ENCODE data around the gene GRK2. TPM values are rescaled to one million over a fixed set of nuclear protein-coding genes. Genes with fewer than 3 reads are reported as not detected.

Gene GRK2
- total RNA-seq (2016; rRNA removed; fragmentation: Illumina TruSeq; extraction: Trizol) (26.3 and 31.3 TPM in 2 replicates), polyA plus RNA-seq (2011; rRNA removed) (42.4 and 66.8 TPM in 2 replicates), polyA minus RNA-seq (2011; rRNA and poly(A)+ RNA removed; ENCODE audit: low replicate concordance) (142 and 187 TPM in 2 replicates), Bru-seq, nascent RNA (percentile 63 among the genes with signal in this experiment), BruChase-seq, experiment 1, labeled RNA remaining after a 6-hour chase (percentile 87 among the genes with signal in this experiment), BruChase-seq, experiment 2, labeled RNA remaining after a 2-hour chase (percentile 78 among the genes with signal in this experiment)
- total RNA-seq (2016; cell fraction: cytosol; rRNA removed; fragmentation: Illumina TruSeq; extraction: Trizol; ENCODE audit: low read depth): 26.5 and 26.8 TPM in 2 replicates
- 21.7 and 32.4 TPM in 2 replicates for total RNA-seq (2016; cell fraction: insoluble cytoplasmic fraction; rRNA removed; fragmentation: Illumina TruSeq; extraction: Trizol)
- 46.5 and 47.3 TPM in 2 replicates for total RNA-seq (2016; cell fraction: membrane; rRNA removed; fragmentation: Illumina TruSeq; extraction: Trizol)
- 25.3 and 29.3 TPM in 2 replicates for total RNA-seq (2016; cell fraction: nucleus; rRNA removed; fragmentation: Illumina TruSeq; extraction: Trizol)
- polyA plus RNA-seq (2011; cell fraction: cytosol; rRNA removed): 34.8 and 51.8 TPM in 2 replicates
- 202 and 278 TPM in 2 replicates for polyA plus RNA-seq (2011; cell fraction: nucleus; rRNA removed)
- polyA plus RNA-seq (2012): 39.1 and 39.9 TPM in 2 replicates
- 19.6 and 21.3 TPM in 2 replicates for polyA plus RNA-seq (2016; cell fraction: cytosol; fragmentation: Illumina TruSeq; extraction: Trizol; ENCODE audit: low read depth)
- polyA plus RNA-seq (2016; cell fraction: insoluble cytoplasmic fraction; fragmentation: Illumina TruSeq; extraction: Trizol; ENCODE audit: low read depth): 24.6 and 30.4 TPM in 2 replicates
- polyA plus RNA-seq (2016; cell fraction: membrane; fragmentation: Illumina TruSeq; extraction: Trizol; ENCODE audit: low read depth): 34.4 and 41.1 TPM in 2 replicates
- polyA plus RNA-seq (2016; cell fraction: nucleus; fragmentation: Illumina TruSeq; extraction: Trizol; ENCODE audit: insufficient read depth, low read depth): 65.6 and 70.5 TPM in 2 replicates
- 39.4 and 40.8 TPM in 2 replicates for polyA minus RNA-seq (2011; cell fraction: cytosol; rRNA and poly(A)+ RNA removed)
- 41.1 and 50.2 TPM in 2 replicates for polyA minus RNA-seq (2011; cell fraction: nucleus; rRNA and poly(A)+ RNA removed)
- long read RNA-seq, experiment 1, partial matches to known transcripts: 12 of 13 reads
- long read RNA-seq, experiment 1, other reads (novel, unspliced or antisense): 0 of 13 reads
- long read RNA-seq, experiment 2, transcript GRK2-201 (21 exons, 3,466 nt): major isoform, 48 of 138 reads
- long read RNA-seq, experiment 2, partial matches to known transcripts: 76 of 138 reads
- long read RNA-seq, experiment 2, other reads (novel, unspliced or antisense): 14 of 138 reads

DNA sequence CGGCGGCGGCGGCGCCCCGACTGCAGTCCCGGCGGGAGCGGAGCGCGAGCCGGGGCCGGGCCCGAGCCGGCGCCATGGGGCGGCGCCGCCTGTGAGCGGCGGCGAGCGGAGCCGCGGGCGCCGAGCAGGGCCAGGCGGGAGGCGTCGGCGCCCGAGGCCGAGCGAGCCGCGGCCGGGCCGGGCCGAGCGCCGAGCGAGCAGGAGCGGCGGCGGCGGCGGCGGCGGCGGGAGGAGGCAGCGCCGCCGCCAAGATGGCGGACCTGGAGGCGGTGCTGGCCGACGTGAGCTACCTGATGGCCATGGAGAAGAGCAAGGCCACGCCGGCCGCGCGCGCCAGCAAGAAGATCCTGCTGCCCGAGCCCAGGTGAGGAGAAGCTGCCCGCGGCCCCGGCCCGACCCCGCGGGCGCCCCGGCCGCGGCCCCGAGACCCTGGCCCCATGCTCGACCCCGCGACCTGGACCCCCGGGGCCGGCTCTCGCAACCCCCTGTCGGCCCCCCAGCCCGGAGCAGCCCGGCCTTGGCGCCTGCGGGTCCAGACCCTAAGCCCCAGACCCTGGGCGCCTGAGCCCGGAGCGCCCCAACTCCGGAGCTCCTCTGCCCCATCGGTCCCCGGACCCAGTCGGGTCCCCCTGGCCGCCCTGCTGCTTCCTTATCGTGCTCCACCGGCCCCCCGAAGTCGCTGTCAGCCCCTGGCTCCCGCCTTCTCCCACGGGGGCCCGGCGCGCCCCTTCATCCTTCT lies at the start of gene GRK2:
GRK2 (plus strand) TSS at position 25 of the 739 bp plus-strand sequence; CDS start at position 252, 227 bp downstream.
- no peak for DNase-seq (ENCODE audit: low spot score)
- no peaks in the 10 kb centered on the region for H3K27me3 ChIP-seq (ENCODE audit: control insufficient read depth in 1 of 2, insufficient read depth in 2 of 2, low read length in 2 of 2)
- H3K4me3 ChIP-seq (replicated peaks in 1 of 3; ENCODE audit: insufficient read depth in 1 of 3, low read depth in 2 of 3, low read length in 3 of 3): peak within 1 kb of the TSS; percentile 93 to 98 (median 93)
- POLR2A ChIA-PET: interaction anchor here (1.0 to 4.5 kb wide), 3 partner anchors 9 to 51 kb away, joined by 3 to 19 read pairs (median 5); partner anchors contain the start of gene ANKRD13D
- peaks cover 65% of the 10 kb centered on the region for H3K4me1 ChIP-seq (ENCODE audit: insufficient read depth, low read length)
- no TSS peak for BruUV-seq (replicated peaks)
- H4K20me1 ChIP-seq (ENCODE audit: insufficient read depth, low read length): peaks cover 18% of the 10 kb centered on the region
- H2AFZ ChIP-seq (ENCODE audit: low read length): peak within 1 kb of the TSS; percentile 46
- intact Hi-C loops (cut with micrococcal nuclease; ENCODE audit: unreplicated experiment): loop anchor here (1.0 kb wide), 1 partner anchor 23 kb away; the partner anchor contains the start of gene ANKRD13D
- H3K79me2 ChIP-seq (ENCODE audit: insufficient read depth, low read length): peaks cover 47% of the 10 kb centered on the region
- H3K9me3 ChIP-seq (ENCODE audit: low read length): no peaks in the 10 kb centered on the region
- in situ Hi-C loops (cut with HindIII; ENCODE audit: extremely low pct_ligation_motif_present, low pct_unique_long_range_greater_than_20kb): no loop called here
- CTCF ChIA-PET (ENCODE audit: low intra/inter-chr PET ratio, low total read pairs): interaction anchor here (1.6 to 2.4 kb wide), 2 partner anchors 22 to 51 kb away, joined by 5 to 25 read pairs; partner anchors contain the start of gene ANKRD13D
- H3K36me3 ChIP-seq (replicated peaks in 1 of 2; ENCODE audit: control insufficient read depth in 1 of 2, insufficient read depth in 2 of 2, low read length in 2 of 2): peaks cover 1 to 37% of the 10 kb centered on the region in 2 experiments
- peak within 1 kb of the TSS; percentile 83 for H3K9ac ChIP-seq (ENCODE audit: insufficient read depth, low read depth, low read length)
- FAIRE-seq: no peak
- H3K4me2 ChIP-seq (ENCODE audit: low read depth, low read length): peak within 1 kb of the TSS; percentile 94
- peak; percentile 1; the same call in 1 of the 3 replicates for ATAC-seq
- H3K27ac ChIP-seq (ENCODE audit: extremely low read length, insufficient read depth, low read length): peak within 1 kb of the TSS; percentile 77
- 6% methylated on average over 3 of the region's 103 CpGs for whole genome bisulfite sequencing (ENCODE audit: low lambda C conversion rate)
- TF ChIP-seq ZFP90 (CRISPR knock-in tag; IDR thresholded peaks at IDR 0.05; ENCODE audit: borderline replicate concordance) (no peak), ZNF549 (CRISPR knock-in tag; IDR thresholded peaks at IDR 0.05) (no peak), MED13 (CRISPR knock-in tag; IDR thresholded peaks at IDR 0.05) (no peak), ATF1 (CRISPR knock-in tag; IDR thresholded peaks at IDR 0.05) (no peak), ZKSCAN5 (CRISPR knock-in tag; IDR thresholded peaks at IDR 0.05) (no peak), MZF1 (CRISPR knock-in tag; IDR thresholded peaks at IDR 0.05; ENCODE audit: borderline replicate concordance) (no peak), FOSL2 (CRISPR knock-in tag; IDR thresholded peaks at IDR 0.05) (no peak), ZSCAN30 (CRISPR knock-in tag; IDR thresholded peaks at IDR 0.05) (no peak), SALL1 (CRISPR knock-in tag; IDR thresholded peaks at IDR 0.05) (peak; percentile 6; the same call in 1 of the 2 replicates), RBFOX2 (IDR thresholded peaks at IDR 0.05; ENCODE audit: low read depth, low read length) (peak; percentile 47), DPF2 (CRISPR knock-in tag; IDR thresholded peaks at IDR 0.05; ENCODE audit: borderline replicate concordance, low read depth) (no peak), ZKSCAN1 (IDR thresholded peaks at IDR 0.05; ENCODE audit: low read length) (no peak)
- TF ChIP-seq, protein P1, sequence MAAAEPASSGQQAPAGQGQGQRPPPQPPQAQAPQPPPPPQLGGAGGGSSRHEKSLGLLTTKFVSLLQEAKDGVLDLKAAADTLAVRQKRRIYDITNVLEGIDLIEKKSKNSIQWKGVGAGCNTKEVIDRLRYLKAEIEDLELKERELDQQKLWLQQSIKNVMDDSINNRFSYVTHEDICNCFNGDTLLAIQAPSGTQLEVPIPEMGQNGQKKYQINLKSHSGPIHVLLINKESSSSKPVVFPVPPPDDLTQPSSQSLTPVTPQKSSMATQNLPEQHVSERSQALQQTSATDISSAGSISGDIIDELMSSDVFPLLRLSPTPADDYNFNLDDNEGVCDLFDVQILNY (CRISPR knock-in tag; conservative IDR thresholded peaks at IDR 0.05): no peak
- TF ChIP-seq, protein P2, sequence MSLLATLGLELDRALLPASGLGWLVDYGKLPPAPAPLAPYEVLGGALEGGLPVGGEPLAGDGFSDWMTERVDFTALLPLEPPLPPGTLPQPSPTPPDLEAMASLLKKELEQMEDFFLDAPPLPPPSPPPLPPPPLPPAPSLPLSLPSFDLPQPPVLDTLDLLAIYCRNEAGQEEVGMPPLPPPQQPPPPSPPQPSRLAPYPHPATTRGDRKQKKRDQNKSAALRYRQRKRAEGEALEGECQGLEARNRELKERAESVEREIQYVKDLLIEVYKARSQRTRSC (CRISPR knock-in tag; IDR thresholded peaks at IDR 0.05; ENCODE audit: low read depth): no peak
- TF ChIP-seq, protein P3, sequence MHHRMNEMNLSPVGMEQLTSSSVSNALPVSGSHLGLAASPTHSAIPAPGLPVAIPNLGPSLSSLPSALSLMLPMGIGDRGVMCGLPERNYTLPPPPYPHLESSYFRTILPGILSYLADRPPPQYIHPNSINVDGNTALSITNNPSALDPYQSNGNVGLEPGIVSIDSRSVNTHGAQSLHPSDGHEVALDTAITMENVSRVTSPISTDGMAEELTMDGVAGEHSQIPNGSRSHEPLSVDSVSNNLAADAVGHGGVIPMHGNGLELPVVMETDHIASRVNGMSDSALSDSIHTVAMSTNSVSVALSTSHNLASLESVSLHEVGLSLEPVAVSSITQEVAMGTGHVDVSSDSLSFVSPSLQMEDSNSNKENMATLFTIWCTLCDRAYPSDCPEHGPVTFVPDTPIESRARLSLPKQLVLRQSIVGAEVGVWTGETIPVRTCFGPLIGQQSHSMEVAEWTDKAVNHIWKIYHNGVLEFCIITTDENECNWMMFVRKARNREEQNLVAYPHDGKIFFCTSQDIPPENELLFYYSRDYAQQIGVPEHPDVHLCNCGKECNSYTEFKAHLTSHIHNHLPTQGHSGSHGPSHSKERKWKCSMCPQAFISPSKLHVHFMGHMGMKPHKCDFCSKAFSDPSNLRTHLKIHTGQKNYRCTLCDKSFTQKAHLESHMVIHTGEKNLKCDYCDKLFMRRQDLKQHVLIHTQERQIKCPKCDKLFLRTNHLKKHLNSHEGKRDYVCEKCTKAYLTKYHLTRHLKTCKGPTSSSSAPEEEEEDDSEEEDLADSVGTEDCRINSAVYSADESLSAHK (CRISPR knock-in tag; IDR thresholded peaks at IDR 0.05; ENCODE audit: borderline replicate concordance): no peak

Data from HepG2 (cell line).